HepG2 (cell line): ENCODE data around the gene HPS1. TPM values are rescaled to one million over a fixed set of nuclear protein-coding genes. Genes with fewer than 3 reads are reported as not detected.

Experiments used
- CHD4 ChIP-seq: fragments of 200-600 bp; sonication (generic); IDR thresholded peaks from 2 replicates; pipeline ENCODE4 v1.7.0; 2017; ENCODE audit warnings: mild to moderate bottlenecking, low read length, borderline replicate concordance
- GATAD2A ChIP-seq: IDR thresholded peaks from 2 replicates; pipeline ENCODE4 v1.6.1; 2016
- LCORL ChIP-seq, 2 experiments: fragments of 450-650 bp in 1 of 2; sonication (generic) in 1 of 2; formaldehyde crosslinking in 1 of 2; IDR thresholded peaks; 2 replicates each; pipeline versions ENCODE4 v1.5.0 to v1.6.1; 2017 to 2020; ENCODE audit warnings: antibody characterized with exemption in 1 of 2, missing genetic modification reagents in 1 of 2
- NFKB2 ChIP-seq: sonication (generic); formaldehyde crosslinking; IDR thresholded peaks from 2 replicates; pipeline ENCODE4 v1.4.0; 2020; ENCODE audit warnings: missing genetic modification reagents, borderline replicate concordance
- POGZ ChIP-seq: sonication (generic); formaldehyde crosslinking; IDR thresholded peaks from 2 replicates; pipeline ENCODE4 v1.4.0; 2020; ENCODE audit warnings: mild to moderate bottlenecking, missing genetic modification reagents
- REXO4 ChIP-seq: sonication (generic); formaldehyde crosslinking; IDR thresholded peaks from 2 replicates; pipeline ENCODE4 v1.8.0; 2022; ENCODE audit warnings: missing genetic modification reagents, mild to moderate bottlenecking, borderline replicate concordance
- SMAD1 ChIP-seq: sonication (generic); formaldehyde crosslinking; IDR thresholded peaks from 2 replicates; pipeline ENCODE4 v1.4.0; 2020; ENCODE audit warnings: missing genetic modification reagents, low read depth, mild to moderate bottlenecking, borderline replicate concordance
- SRSF4 ChIP-seq: fragments of 200-400 bp; formaldehyde crosslinking; IDR thresholded peaks from one replicate; pipeline ENCODE4 v1.6.1; 2018; ENCODE audit warnings: mild to moderate bottlenecking, low read depth, low read length, moderate library complexity; ENCODE audit not compliant: poor library complexity, severe bottlenecking
- SRSF9 ChIP-seq: fragments of 200-400 bp; formaldehyde crosslinking; IDR thresholded peaks from 2 replicates; pipeline ENCODE4 v1.6.1; 2018; ENCODE audit warnings: borderline replicate concordance, mild to moderate bottlenecking, low read depth, low read length; ENCODE audit not compliant: insufficient read depth, poor library complexity, severe bottlenecking
- ZFP41 ChIP-seq: sonication (generic); formaldehyde crosslinking; IDR thresholded peaks from 2 replicates; pipeline ENCODE4 v1.4.0; 2020; ENCODE audit warnings: mild to moderate bottlenecking, missing genetic modification reagents, borderline replicate concordance
- ZFP82 ChIP-seq: sonication (generic); formaldehyde crosslinking; IDR thresholded peaks from 2 replicates; pipeline ENCODE4 v1.5.1; 2020; ENCODE audit warnings: mild to moderate bottlenecking, missing genetic modification reagents, borderline replicate concordance
- ZNF17 ChIP-seq: sonication (generic); formaldehyde crosslinking; IDR thresholded peaks from 2 replicates; pipeline ENCODE4 v1.5.0; 2020; ENCODE audit warnings: mild to moderate bottlenecking, missing genetic modification reagents
- ZNF652 ChIP-seq: IDR thresholded peaks from 2 replicates; pipeline ENCODE4 v1.6.1; 2016; ENCODE audit warnings: low read depth, borderline replicate concordance
- ZNF782 ChIP-seq: sonication (generic); formaldehyde crosslinking; IDR thresholded peaks from 2 replicates; pipeline ENCODE4 v1.4.0; 2020; ENCODE audit warnings: missing genetic modification reagents, mild to moderate bottlenecking, borderline replicate concordance
- ZSCAN29 ChIP-seq: sonication (generic); formaldehyde crosslinking; conservative IDR thresholded peaks from 2 replicates; pipeline ENCODE4 v1.4.0; 2020; ENCODE audit warnings: mild to moderate bottlenecking, missing genetic modification reagents
- polyA plus RNA-seq, 8 experiments: library from polyadenylated mRNA; depleted of rRNA in 3 of 8; stranded (reverse) in 7 of 8; unstranded in 1 of 8; fragments of >200 nt; fragmentation: Illumina TruSeq in 4 of 8; extraction: Trizol in 4 of 8; gene quantifications; 2 replicates each; pipeline versions ENCODE4 v1.2.1 to v1.2.3, GENCODE V29; 2011 to 2016; ENCODE audit warnings: low read depth in 4 of 8, missing spikeins in 1 of 8, mixed read lengths in 1 of 8; ENCODE audit not compliant: insufficient read depth in 1 of 8
- total RNA-seq, 5 experiments: library from RNA; depleted of rRNA; stranded (reverse); fragments of >200 nt; fragmentation: Illumina TruSeq; extraction: Trizol; gene quantifications; 2 replicates each; pipeline ENCODE4 v1.2.3, GENCODE V29; 2016; ENCODE audit warnings: low read depth in 1 of 5
- TF ChIP-seq, protein P1 (sequence below): sonication (generic); formaldehyde crosslinking; conservative IDR thresholded peaks from 2 replicates; pipeline ENCODE4 v1.4.0; 2020; ENCODE audit warnings: missing genetic modification reagents
- TF ChIP-seq, protein P2 (sequence below): sonication (generic); formaldehyde crosslinking; IDR thresholded peaks from 2 replicates; pipeline ENCODE4 v1.8.0; 2022; ENCODE audit warnings: low read depth, missing genetic modification reagents
- TF ChIP-seq, protein P3 (sequence below): sonication (generic); formaldehyde crosslinking; IDR thresholded peaks from 2 replicates; pipeline ENCODE4 v1.4.0; 2020; ENCODE audit warnings: missing genetic modification reagents
- TF ChIP-seq, protein P4 (sequence below): sonication (generic); formaldehyde crosslinking; IDR thresholded peaks from 2 replicates; pipeline ENCODE4 v1.5.0; 2020; ENCODE audit warnings: missing genetic modification reagents, mild to moderate bottlenecking, borderline replicate concordance

The HPS1 gene
- total and polyA plus RNA-seq, 2 of the 13 experiments (the other 11 are each of a cell fraction or from before 2014, with no cell fraction given) = 24.6 to 25.8 TPM

DNA sequence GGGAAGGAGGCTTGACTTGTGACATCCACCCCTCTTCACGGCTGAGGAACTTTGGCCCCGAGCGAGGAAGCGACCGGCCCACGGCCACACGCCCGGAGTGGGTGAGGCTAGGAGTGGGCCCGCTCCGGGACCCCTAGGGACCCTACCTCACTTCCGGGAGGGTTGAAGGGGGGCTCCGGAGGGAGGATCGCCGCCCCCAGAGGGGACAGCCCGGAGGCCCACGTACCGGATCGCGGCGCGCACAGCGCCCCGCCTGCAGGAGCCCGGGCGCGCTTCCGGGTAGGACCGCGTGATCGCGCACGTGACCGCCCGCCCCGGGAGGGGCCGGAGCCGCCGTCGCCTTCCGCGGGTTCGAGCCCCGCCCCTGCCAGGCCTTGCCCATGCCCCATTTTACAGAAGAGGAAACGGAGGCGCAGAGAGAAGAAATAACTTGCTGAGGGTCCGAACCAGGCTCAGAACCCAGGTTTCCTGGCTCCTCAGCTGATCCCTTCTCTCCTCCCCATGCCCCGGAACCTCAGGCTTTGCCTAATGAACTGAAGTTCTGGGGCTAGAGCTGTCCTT lies at the start of gene HPS1 (continued):
- TF ChIP-seq, protein P1, sequence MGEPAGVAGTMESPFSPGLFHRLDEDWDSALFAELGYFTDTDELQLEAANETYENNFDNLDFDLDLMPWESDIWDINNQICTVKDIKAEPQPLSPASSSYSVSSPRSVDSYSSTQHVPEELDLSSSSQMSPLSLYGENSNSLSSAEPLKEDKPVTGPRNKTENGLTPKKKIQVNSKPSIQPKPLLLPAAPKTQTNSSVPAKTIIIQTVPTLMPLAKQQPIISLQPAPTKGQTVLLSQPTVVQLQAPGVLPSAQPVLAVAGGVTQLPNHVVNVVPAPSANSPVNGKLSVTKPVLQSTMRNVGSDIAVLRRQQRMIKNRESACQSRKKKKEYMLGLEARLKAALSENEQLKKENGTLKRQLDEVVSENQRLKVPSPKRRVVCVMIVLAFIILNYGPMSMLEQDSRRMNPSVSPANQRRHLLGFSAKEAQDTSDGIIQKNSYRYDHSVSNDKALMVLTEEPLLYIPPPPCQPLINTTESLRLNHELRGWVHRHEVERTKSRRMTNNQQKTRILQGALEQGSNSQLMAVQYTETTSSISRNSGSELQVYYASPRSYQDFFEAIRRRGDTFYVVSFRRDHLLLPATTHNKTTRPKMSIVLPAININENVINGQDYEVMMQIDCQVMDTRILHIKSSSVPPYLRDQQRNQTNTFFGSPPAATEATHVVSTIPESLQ = no peak
- TF ChIP-seq SMAD1 (0 out of 2 replicates have a peak, but pooled peaks have one; percentile 46), SRSF4 (no peak), ZNF782 (CRISPR knock-in tag) (no peak), POGZ (0 out of 2 replicates have a peak, but pooled peaks have one; percentile 70), REXO4 (CRISPR knock-in tag) (no peak), ZFP82 (CRISPR knock-in tag) (no peak), NFKB2 (peak; percentile 24; the same call in 1 of the 2 replicates), LCORL (IDR thresholded peaks at IDR 0.05) (no peak), LCORL (CRISPR knock-in tag; IDR thresholded peaks at IDR 0.05) (no peak), GATAD2A (CRISPR knock-in tag) (no peak), ZNF17 (CRISPR knock-in tag) (no peak), ZSCAN29 (CRISPR knock-in tag) (no peak), SRSF9 (no peak), ZNF652 (CRISPR knock-in tag) (no peak), CHD4 (peak; percentile 94), ZFP41 (CRISPR knock-in tag) (no peak)
- TF ChIP-seq, protein P2, sequence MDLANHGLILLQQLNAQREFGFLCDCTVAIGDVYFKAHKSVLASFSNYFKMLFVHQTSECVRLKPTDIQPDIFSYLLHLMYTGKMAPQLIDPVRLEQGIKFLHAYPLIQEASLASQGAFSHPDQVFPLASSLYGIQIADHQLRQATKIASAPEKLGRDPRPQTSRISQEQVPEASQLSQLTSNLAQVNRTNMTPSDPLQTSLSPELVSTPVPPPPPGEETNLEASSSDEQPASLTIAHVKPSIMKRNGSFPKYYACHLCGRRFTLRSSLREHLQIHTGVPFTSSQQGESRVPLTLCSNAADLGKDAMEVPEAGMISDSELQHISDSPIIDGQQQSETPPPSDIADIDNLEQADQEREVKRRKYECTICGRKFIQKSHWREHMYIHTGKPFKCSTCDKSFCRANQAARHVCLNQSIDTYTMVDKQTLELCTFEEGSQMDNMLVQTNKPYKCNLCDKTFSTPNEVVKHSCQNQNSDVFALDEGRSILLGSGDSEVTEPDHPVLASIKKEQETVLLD (CRISPR knock-in tag) = 0 out of 2 replicates have a peak, but pooled peaks have one; percentile 47
- TF ChIP-seq, protein P3, sequence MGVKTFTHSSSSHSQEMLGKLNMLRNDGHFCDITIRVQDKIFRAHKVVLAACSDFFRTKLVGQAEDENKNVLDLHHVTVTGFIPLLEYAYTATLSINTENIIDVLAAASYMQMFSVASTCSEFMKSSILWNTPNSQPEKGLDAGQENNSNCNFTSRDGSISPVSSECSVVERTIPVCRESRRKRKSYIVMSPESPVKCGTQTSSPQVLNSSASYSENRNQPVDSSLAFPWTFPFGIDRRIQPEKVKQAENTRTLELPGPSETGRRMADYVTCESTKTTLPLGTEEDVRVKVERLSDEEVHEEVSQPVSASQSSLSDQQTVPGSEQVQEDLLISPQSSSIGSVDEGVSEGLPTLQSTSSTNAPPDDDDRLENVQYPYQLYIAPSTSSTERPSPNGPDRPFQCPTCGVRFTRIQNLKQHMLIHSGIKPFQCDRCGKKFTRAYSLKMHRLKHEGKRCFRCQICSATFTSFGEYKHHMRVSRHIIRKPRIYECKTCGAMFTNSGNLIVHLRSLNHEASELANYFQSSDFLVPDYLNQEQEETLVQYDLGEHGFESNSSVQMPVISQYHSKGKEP (CRISPR knock-in tag) = no peak
- TF ChIP-seq, protein P4, sequence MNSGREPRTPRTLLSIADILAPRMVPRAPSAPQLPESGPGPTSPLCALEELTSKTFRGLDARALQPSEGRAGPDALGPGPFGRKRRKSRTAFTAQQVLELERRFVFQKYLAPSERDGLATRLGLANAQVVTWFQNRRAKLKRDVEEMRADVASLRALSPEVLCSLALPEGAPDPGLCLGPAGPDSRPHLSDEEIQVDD (CRISPR knock-in tag) = no peak
